Brain microvascular endothelial cell (primary cell): Measurements from ENCODE around the gene HCN4.

Experiments used
- DNase-seq: peaks from one replicate; pipeline ENCODE4 v3.0.0-alpha.2; 2020
- H3K27ac ChIP-seq: fragments of 250-450 bp; sonication (Bioruptor Pico); 2 replicates; pipeline ENCODE4 v1.5.1; 2020; ENCODE audit warnings: mild to moderate bottlenecking, moderate library complexity
- H3K27me3 ChIP-seq: fragments of 250-450 bp; sonication (Bioruptor Pico); replicated peaks from 2 replicates; pipeline ENCODE4 v1.5.1; 2020; ENCODE audit warnings: mild to moderate bottlenecking
- H3K36me3 ChIP-seq: fragments of 250-450 bp; sonication (Bioruptor Pico); replicated peaks from 2 replicates; pipeline ENCODE4 v1.5.1; 2020; ENCODE audit warnings: mild to moderate bottlenecking
- H3K4me3 ChIP-seq: 2 replicates; pipeline ENCODE4 v1.5.1; 2011; ENCODE audit warnings: low read depth, mild to moderate bottlenecking, control low read depth, low read length, moderate library complexity
- CTCF ChIP-seq: IDR thresholded peaks from 2 replicates; pipeline ENCODE4 v1.5.1; 2011; ENCODE audit warnings: low read depth, mild to moderate bottlenecking, moderate library complexity, low read length, control low read depth, inconsistent platforms; ENCODE audit errors: missing control alignments
- in situ Hi-C: cut with HindIII; loops from 2 replicates; pipeline ENCODE4 v1.10.0; 2017; ENCODE audit warnings: low sequenced_read_pairs, low pct_ligation_motif_present

The HCN4 gene

DNA sequence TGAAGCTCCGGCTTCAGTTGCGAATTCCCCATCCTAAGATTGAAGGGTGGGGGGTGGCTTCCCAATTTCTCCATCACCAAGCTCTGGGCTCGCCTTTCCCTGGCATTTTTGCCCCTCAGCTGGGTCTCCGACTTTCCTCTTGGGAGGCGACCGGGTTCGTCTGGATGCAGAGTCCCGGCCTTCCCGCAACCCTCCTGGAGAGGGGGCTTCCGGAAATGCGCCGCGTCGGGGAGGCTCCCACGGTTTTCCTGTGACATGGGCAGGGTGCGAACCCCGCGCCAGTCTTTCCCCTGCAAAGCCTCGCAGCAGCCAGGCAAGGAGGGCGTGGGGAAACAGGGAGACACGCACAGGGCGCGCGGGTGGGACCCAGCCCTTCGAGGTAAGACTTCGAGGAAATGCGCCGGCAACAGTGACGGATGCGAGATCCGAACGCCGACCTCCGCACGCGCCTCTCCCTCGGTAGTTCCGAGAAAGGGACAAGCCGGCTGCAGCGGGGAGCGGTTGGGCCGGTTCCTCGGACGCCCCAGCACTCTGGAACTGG, 466 bp upstream of the HCN4 start:
- H3K36me3 ChIP-seq: no peaks in the 10 kb centered on the region
- no peak for DNase-seq
- in situ Hi-C loops: no loop called here
- H3K27ac ChIP-seq: no peak overlapping the region
- no peak overlapping the region for H3K4me3 ChIP-seq
- peaks cover 63% of the 10 kb centered on the region for H3K27me3 ChIP-seq
- TF ChIP-seq CTCF: no peak

DNA sequence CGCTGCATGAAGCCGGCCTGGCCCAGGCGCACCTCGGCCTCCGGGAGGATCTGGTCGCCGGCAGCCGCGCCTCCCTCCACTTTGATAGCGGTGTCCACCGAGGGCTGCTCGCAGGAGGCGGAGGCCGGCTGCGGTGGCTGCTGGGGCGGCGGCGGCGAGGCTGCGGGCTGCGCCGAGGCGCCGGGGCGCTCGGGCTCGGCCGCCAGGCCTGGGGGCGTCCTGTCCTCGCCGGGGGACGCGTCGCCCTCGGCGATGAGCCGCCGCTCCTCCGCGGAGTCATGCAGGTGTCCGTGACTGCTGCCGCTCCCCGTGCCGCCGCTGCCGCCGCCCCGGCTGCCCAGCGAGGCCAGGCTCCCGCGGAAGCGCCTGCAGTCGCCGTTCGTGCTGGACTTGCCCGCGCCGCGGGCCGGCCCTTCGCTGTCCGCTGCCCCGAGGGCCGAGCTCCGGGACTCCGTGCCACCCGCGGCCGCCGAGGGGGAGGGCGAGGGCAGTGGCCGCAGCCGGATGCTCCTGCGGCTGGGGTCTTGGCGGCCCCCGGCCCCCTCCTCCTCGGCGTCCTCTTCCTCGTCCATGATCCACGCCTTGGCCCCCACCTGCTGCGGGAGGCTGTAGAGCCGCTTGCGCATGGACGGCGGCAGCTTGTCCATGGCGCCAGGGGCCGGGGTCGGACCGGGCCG, 996 bp downstream of the HCN4 start:
- peaks cover 69% of the 10 kb centered on the region for H3K27me3 ChIP-seq
- no peak overlapping the region for H3K4me3 ChIP-seq
- in situ Hi-C loops: no loop called here
- H3K36me3 ChIP-seq: no peaks in the 10 kb centered on the region
- no peak for TF ChIP-seq CTCF
- DNase-seq: no peak
- H3K27ac ChIP-seq: no peak overlapping the region

- in situ Hi-C loops: no loop called here
Observed at GRCh38 chr15:73366766-73367623, 1.8 kb downstream of the HCN4 start.

DNA sequence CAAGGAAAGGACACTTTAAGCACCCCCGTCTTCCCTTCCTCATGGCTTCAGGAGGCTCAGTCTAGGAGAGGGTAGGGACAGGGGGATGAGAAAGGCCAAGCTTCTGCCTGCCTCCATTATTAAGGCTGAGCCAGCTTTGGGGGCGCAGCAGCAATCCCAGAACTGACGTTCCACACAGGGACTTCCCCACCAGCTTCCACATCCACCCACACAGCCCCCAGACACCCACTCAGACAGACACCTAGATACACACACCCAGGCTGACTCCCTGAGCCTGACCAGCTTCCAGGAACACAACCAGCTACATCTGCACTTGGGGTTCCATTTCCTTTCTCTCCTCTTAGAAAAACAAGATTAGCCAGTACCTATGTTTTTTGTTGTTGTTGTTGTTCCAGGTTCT, 4.7 kb downstream of the HCN4 start:
- Histone ChIP-seq H3K4me3 (no peak overlapping the region), H3K36me3 (no peaks in the 10 kb centered on the region), H3K27me3 (peaks cover 58% of the 10 kb centered on the region), H3K27ac (no peak overlapping the region)
- no peak for TF ChIP-seq CTCF
- in situ Hi-C loops: no loop called here
- no peak for DNase-seq

More at GRCh38 chr15:73366766-73367623, 1.8 kb downstream of the HCN4 start:
- no peak for DNase-seq
- Histone ChIP-seq H3K4me3 (no peak overlapping the region), H3K36me3 (no peaks in the 10 kb centered on the region), H3K27me3 (peaks cover 69% of the 10 kb centered on the region), H3K27ac (no peak overlapping the region)
- TF ChIP-seq CTCF: no peak

- H3K4me3 ChIP-seq: no peak overlapping the region
- H3K27me3 ChIP-seq: peaks cover 46% of the 10 kb centered on the region
- DNase-seq: no peak
- in situ Hi-C loops: no loop called here
- no peak overlapping the region for H3K27ac ChIP-seq
- H3K36me3 ChIP-seq: no peaks in the 10 kb centered on the region
- TF ChIP-seq CTCF: no peak
Observed at GRCh38 chr15:73362900-73363299, 5.9 kb downstream of the HCN4 start.
